ENCODE data around the gene DUOX2.

DUOX2 gene

GRCh38 chr15:45155739-45156138 lies 41.8 kb upstream of the DUOX2 start:
- DNase-seq (ENCODE audit: low spot score) = no peak
- no peak for TF ChIP-seq CTCF (IDR thresholded peaks at IDR 0.05)
- Histone ChIP-seq H3K27ac (no peak overlapping the region), H3K4me3 (no peak overlapping the region)

GRCh38 chr15:45151998-45152828 lies 38.2 kb upstream of the DUOX2 start:
- H3K4me3 ChIP-seq = no peak overlapping the region
- no peak for TF ChIP-seq CTCF (IDR thresholded peaks at IDR 0.05)
- DNase-seq (ENCODE audit: low spot score) = no peak

GRCh38 chr15:45150997-45151396 lies 37.0 kb upstream of the DUOX2 start:
- no peak for DNase-seq (ENCODE audit: low spot score)
- no peak overlapping the region for H3K27ac ChIP-seq

More at GRCh38 chr15:45151998-45152828, 38.2 kb upstream of the DUOX2 start:
- no peak overlapping the region for H3K27ac ChIP-seq

GRCh38 chr15:45150481-45150880 lies 36.5 kb upstream of the DUOX2 start:
- no peak for TF ChIP-seq CTCF (IDR thresholded peaks at IDR 0.05)
- Histone ChIP-seq H3K27ac (no peak overlapping the region), H3K4me3 (no peak overlapping the region)
- DNase-seq (ENCODE audit: low spot score) = no peak

More at GRCh38 chr15:45150997-45151396, 37.0 kb upstream of the DUOX2 start:
- no peak for TF ChIP-seq CTCF (IDR thresholded peaks at IDR 0.05)
- H3K4me3 ChIP-seq = no peak overlapping the region

- Histone ChIP-seq H3K27ac (no peak overlapping the region), H3K4me3 (no peak overlapping the region)
- DNase-seq (ENCODE audit: low spot score) = no peak
- no peak for TF ChIP-seq CTCF (IDR thresholded peaks at IDR 0.05)
Measured at GRCh38 chr15:45149060-45149459, 35.1 kb upstream of the DUOX2 start.

GRCh38 chr15:45148076-45149059 lies 34.4 kb upstream of the DUOX2 start:
- Histone ChIP-seq H3K4me3 (no peak overlapping the region), H3K27ac (no peak overlapping the region)
- no peak for TF ChIP-seq CTCF (IDR thresholded peaks at IDR 0.05)
- DNase-seq (ENCODE audit: low spot score) = no peak

Data from coronary artery (tissue), 2 donors.